ENCODE results near the gene CDSN.
"Not testable (repeated sequence)": the region's sequence is repeated elsewhere in the genome, so short reads cannot be mapped to it uniquely, and the experiment has no call there.

CDSN gene, protein sequence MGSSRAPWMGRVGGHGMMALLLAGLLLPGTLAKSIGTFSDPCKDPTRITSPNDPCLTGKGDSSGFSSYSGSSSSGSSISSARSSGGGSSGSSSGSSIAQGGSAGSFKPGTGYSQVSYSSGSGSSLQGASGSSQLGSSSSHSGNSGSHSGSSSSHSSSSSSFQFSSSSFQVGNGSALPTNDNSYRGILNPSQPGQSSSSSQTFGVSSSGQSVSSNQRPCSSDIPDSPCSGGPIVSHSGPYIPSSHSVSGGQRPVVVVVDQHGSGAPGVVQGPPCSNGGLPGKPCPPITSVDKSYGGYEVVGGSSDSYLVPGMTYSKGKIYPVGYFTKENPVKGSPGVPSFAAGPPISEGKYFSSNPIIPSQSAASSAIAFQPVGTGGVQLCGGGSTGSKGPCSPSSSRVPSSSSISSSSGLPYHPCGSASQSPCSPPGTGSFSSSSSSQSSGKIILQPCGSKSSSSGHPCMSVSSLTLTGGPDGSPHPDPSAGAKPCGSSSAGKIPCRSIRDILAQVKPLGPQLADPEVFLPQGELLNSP

DNA sequence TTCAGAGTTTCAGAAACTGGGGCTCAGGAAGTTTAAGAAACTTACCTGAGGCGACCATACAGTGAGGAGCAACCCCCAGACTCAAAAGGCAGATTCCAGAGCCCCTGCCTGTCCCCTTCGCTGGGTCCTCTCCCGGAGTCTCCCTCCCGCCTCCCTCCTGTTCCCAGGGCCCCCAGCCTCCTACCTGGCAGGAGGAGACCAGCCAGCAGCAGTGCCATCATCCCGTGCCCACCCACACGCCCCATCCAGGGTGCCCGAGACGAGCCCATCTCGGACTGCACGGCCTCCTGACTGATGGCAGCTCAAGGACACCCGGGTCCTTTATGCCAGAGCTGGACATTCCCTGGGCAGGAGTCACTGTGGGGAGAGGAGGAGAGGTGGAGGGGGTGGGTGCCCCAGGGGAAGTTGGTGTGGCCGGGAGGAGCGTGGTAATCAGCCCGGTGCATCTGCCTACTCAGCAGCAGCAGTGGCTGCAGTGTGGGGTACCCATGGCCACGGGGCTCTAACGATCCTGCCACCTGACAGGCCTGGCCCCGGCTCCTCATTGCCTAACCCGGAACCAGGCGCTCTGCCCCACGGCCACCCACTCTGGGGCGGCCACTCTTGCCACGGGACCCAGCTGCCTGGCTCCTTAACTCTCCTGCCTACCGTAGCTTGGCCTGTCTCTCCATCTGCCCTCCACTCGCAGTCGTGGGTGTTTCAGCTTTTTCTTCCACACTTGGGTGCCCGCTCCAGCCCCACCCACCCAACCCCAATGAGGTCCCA lies at the start of gene CDSN:
Gene CDSN, minus strand, starts transcription at position 296 of the 765 bp plus-strand sequence. Its CDS starts 27 bp downstream, at position 269.
- TF ChIP-seq CTCF (IDR thresholded peaks at IDR 0.05; ENCODE audit: unreplicated experiment in 3 of 3): no peak
- Mint-ChIP-seq H3K27ac (peak within 1 kb of the TSS in 1 of 3 experiments; percentile 3), H3K9me3 (no peaks in the 10 kb centered on the region), H3K36me3 (ENCODE audit: low read depth) (no peaks in the 10 kb centered on the region), H3K27me3 (ENCODE audit: low read depth) (peaks cover 14% of the 10 kb centered on the region), H3K4me1 (peaks cover 44% of the 10 kb centered on the region), H3K4me3 (no peak within 1 kb of the TSS)

GRCh38 chr6:31169123-31169857 lies 49.0 kb upstream of the CDSN start:
- H3K9me3 Mint-ChIP-seq: no peaks in the 10 kb centered on the region
- no peaks in the 10 kb centered on the region for H3K4me1 Mint-ChIP-seq
- H3K4me3 Mint-ChIP-seq: no peak overlapping the region
- TF ChIP-seq CTCF (IDR thresholded peaks at IDR 0.05; ENCODE audit: unreplicated experiment in 3 of 3): no peak
- H3K27ac Mint-ChIP-seq: no peak overlapping the region
- peaks cover 31% of the 10 kb centered on the region for H3K27me3 Mint-ChIP-seq (ENCODE audit: low read depth)
- no peaks in the 10 kb centered on the region for H3K36me3 Mint-ChIP-seq (ENCODE audit: low read depth)

- H3K4me1 Mint-ChIP-seq: no peaks in the 10 kb centered on the region
- peak overlapping the region in 1 of 3 experiments; percentile 2 for H3K27ac Mint-ChIP-seq
- H3K27me3 Mint-ChIP-seq (ENCODE audit: low read depth): peaks cover 28% of the 10 kb centered on the region
- no peaks in the 10 kb centered on the region for H3K9me3 Mint-ChIP-seq
- no peak overlapping the region for H3K4me3 Mint-ChIP-seq
- no peaks in the 10 kb centered on the region for H3K36me3 Mint-ChIP-seq (ENCODE audit: low read depth)
- TF ChIP-seq CTCF (IDR thresholded peaks at IDR 0.05; ENCODE audit: unreplicated experiment in 3 of 3): no peak
These were observed 48.4 kb upstream of the CDSN start for GRCh38 chr6:31168606-31169005.

- no peak overlapping the region for H3K4me3 Mint-ChIP-seq
- no peak overlapping the region for H3K27ac Mint-ChIP-seq
- no peaks in the 10 kb centered on the region for H3K9me3 Mint-ChIP-seq
- peaks cover 25% of the 10 kb centered on the region for H3K27me3 Mint-ChIP-seq (ENCODE audit: low read depth)
- peaks cover 4% of the 10 kb centered on the region for H3K36me3 Mint-ChIP-seq (ENCODE audit: low read depth)
- no peaks in the 10 kb centered on the region for H3K4me1 Mint-ChIP-seq
- no peak for TF ChIP-seq CTCF (IDR thresholded peaks at IDR 0.05; ENCODE audit: unreplicated experiment in 3 of 3)
These were observed 45.7 kb upstream of the CDSN start for GRCh38 chr6:31165986-31166385.

DNA sequence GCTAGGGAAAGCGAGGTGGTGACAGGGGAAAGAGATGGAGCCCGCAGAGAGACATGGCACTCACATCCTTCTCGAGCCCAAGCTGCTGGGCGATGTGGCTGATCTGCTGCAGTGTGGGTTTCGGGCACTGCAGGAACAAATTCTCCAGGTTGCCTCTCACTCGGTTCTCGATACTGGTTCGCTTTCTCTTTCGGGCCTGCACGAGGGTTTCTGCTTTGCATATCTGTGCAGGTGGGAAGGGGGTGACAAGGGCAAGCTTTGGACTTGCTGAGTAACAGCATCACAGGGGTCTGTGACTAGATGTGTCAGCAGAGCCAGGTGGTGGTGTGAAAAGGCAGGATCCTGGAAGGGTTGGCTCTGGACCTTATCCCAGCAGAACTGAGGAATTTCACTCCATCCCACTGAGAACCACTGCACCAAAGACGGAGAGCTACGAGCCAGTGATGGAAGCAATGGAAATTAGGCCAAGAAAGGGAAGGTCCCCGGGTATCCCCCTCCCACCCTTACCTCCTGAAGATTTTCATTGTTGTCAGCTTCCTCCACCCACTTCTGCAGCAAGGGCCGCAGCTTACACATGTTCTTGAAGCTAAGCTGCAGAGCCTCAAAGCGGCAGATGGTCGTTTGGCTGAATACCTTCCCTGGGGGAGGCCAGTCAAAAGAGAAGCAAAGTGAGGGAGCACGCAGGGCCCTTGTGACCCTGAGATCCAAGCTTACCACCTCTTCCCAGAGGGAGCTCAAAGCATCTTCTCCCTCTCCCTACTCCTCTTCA lies 45.0 kb upstream of the CDSN start:
- H3K36me3 Mint-ChIP-seq (ENCODE audit: low read depth); H3K4me1 Mint-ChIP-seq; H3K4me3 Mint-ChIP-seq; H3K27ac Mint-ChIP-seq; H3K9me3 Mint-ChIP-seq: not testable (repeated sequence)
- H3K27me3 Mint-ChIP-seq (ENCODE audit: low read depth): peaks cover 23% of the 10 kb centered on the region

DNA sequence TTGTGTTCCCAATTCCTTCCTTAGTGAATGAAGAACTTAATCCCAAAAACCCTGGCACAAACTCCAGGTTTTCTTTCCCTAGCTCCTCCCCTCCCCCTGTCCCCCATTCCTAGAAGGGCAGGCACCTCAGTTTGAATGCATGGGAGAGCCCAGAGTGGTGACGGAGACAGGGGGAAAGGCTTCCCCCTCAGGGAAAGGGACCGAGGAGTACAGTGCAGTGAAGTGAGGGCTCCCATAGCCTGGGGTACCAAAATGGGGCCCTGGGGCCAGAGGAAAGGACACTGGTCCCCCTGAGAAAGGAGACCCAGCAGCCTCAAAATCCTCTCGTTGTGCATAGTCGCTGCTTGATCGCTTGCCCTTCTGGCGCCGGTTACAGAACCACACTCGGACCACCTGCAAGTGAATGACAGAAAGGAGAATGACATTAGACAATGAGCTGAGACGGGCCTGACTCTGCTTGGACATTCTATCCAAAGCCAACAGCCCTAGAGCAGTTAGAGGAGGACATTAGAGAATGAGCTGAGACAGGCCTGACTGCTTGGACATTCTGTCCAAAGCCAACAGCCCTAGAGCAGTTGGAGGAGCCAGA lies 44.3 kb upstream of the CDSN start:
- not testable (repeated sequence) for H3K4me3 Mint-ChIP-seq; H3K36me3 Mint-ChIP-seq (ENCODE audit: low read depth); H3K27ac Mint-ChIP-seq; H3K4me1 Mint-ChIP-seq; H3K9me3 Mint-ChIP-seq
- H3K27me3 Mint-ChIP-seq (ENCODE audit: low read depth): peaks cover 17% of the 10 kb centered on the region

Measured in nephron (organoid).